ENCODE measurements around the gene OR4D11.

The OR4D11 gene

DNA sequence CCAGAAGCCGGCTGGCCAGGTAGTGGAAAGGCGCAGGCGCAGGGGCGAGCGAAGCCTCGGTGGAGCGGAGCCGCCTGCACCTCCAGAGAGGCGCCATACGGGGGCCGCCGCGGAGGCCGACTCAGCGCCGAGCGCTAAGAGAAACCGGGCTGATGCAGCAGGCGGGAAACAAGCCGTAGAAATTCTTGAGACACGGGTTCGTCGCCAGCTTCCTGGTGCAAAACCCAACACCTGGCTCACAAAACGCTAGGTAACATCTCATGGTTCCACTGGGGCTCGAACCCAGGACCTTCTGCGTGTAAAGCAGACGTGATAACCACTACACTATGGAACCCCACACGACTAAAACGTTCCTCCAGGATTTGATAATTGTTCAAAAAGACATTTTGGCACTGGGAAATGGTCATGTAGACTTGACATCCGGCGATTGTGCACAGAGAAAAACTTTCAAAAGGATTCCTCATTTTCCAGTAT lies 47.0 kb downstream of the OR4D11 start:
- peak; percentile 97 for DNase-seq

DNA sequence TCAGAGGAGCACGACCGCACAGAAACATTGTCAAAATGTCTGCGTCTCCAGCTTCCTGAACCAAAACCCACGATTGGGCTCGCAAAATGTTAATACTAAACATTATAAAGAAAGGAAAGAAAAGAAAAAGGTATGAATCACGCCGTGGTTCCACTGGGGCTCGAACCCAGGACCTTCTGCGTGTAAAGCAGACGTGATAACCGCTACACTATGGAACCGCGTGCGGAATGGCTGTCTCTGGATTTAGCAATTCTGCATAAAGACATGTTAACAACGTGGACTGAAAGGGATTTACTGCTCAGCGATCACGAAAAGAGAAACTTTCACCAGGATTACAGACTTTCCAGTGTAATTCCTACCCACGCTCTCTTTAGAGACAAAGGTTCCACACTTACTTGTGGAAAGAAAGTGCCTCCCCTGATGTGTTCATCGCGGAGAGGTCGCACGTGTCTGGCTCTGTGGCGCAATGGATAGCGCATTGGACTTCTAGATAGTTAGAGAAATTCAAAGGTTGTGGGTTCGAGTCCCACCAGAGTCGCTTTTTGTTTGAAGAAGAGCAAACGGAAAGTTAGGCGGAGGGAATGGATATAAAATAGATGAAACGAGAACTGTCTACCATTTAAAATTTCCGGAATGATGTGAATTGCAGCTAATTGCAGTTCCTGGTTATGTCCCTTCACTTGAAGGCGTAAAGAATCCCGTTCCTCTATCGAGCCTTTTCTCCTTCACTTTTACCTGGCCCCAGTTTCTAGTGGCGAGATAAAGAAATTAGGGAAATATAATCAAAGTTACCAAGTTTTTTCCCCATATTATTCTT lies 47.7 kb downstream of the OR4D11 start:
- peak; percentile 99 for DNase-seq

- DNase-seq: peak; percentile 91
These were observed 48.5 kb downstream of the OR4D11 start for GRCh38 chr11:59551659-59552521.

GRCh38 chr11:59552844-59553243 lies 49.5 kb downstream of the OR4D11 start:
- DNase-seq: no peak

DNA sequence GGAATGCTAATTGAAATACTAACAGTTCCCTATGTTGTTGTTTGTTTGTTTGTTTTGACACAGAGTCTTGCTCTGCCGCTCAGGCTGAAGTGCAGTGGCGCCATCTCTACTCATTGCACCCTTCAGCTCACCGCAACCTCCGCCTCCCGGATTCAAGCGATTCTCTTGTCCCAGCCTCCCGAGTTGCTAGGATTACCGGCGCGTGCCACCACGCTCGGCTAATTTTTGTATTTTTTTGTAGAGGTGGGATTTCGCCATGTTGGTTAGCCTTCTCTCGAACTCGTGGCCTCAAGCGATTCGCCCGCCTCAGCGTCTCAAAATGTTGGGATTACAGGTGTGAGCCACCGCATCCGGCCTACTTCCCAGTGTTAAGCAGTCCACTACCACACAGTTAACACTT lies 49.9 kb downstream of the OR4D11 start:
- no peak for DNase-seq

Data from OCI-M1 (cell line).